ENCODE results near the gene MYT1.

DNA sequence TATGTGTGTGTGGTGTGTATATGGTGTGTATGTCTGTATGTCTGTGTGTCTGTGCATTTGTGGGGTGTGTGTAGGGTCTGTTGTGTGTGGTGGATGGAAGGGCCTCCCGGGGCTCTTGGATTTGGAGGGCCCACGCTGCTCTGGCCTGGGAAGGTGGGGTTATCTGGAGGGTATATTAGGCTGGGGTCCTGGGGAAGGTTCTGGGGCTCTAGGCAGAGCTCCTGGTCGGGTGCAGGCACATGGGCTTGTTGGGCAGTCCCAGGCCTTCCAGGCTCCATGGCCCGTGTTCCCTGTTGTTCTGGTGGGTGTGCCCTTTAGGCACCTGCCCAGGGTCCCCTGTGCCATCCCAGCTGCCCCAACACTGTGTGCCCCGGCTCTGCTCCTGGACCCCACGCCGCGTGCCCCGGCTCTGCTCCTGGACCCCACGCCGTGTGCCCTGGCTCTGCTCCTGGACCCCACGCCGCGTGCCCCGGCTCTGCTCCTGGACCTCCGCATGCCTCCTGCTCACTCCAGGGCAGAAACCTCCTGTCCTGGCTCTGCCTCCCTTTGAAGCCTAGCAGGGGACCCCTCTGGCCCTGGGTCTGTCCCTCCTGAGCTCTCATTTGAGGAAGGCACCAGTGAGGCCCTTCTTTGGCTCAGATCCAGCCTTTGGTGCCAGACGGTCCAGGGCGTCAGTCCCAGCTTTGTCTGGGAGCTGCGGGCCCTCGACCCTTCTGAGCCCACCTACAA, 10.2 kb upstream of the MYT1 start:
- TF ChIP-seq, protein P1, sequence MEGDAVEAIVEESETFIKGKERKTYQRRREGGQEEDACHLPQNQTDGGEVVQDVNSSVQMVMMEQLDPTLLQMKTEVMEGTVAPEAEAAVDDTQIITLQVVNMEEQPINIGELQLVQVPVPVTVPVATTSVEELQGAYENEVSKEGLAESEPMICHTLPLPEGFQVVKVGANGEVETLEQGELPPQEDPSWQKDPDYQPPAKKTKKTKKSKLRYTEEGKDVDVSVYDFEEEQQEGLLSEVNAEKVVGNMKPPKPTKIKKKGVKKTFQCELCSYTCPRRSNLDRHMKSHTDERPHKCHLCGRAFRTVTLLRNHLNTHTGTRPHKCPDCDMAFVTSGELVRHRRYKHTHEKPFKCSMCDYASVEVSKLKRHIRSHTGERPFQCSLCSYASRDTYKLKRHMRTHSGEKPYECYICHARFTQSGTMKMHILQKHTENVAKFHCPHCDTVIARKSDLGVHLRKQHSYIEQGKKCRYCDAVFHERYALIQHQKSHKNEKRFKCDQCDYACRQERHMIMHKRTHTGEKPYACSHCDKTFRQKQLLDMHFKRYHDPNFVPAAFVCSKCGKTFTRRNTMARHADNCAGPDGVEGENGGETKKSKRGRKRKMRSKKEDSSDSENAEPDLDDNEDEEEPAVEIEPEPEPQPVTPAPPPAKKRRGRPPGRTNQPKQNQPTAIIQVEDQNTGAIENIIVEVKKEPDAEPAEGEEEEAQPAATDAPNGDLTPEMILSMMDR (IDR thresholded peaks at IDR 0.05; ENCODE audit: poor library complexity) = no peak
- no peak for TF ChIP-seq EZH2 (IDR thresholded peaks at IDR 0.05; ENCODE audit: borderline replicate concordance)

Data from hepatocyte (in vitro differentiated cells).